Measurements from ENCODE around the gene FBXL4. TPM values are rescaled to one million over a fixed set of nuclear protein-coding genes. Genes with fewer than 3 reads are reported as not detected.
A peak's percentile ranks its signal among the peaks of the same experiment; 100 is the strongest.

The FBXL4 gene
- total RNA-seq, 6 experiments from 2014 or later, result 10.6 to 13.0 (median 12.3) TPM

DNA sequence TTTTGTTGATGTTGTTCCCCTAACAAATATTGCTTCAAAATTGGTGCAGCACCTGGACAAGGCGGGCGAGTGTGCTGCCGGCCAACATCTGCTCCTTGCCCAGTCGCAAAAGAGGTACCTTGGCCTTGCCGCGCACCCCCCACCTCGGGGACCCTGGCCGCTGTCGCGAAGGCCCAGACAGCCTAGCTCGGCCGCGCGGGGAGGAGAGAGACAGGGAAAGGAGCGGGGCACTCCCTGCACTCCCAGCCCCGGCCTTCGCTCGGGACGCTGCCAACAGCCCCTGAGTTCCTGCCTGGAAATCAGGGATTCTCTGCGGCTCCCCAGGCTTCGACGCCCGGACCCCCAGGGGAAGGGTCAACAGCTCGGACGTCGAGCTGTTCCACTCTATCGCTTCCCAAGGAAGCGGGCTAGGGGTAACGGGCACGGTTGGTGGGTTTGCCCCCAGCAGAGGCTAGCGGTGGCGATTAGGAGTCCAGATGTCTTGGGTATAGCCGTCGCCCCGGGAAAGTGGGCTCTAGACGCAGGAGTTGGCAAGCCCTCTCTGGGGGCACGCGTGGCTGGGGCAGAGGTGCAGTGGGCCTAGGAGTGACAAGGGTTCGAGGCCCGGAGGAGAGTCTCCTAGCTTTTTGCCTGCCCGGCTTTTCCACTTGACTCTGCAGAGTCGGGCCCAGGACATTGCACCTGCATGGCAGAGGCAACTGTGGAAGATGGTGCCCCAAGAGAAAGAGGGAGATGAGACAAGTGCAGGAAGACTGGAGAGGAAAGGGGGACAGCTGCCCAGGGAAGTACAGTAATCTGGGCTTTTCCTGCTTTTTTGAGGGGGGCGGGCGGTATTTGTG is 105.2 kb downstream of the FBXL4 start:
- TF ChIP-seq, protein P1, sequence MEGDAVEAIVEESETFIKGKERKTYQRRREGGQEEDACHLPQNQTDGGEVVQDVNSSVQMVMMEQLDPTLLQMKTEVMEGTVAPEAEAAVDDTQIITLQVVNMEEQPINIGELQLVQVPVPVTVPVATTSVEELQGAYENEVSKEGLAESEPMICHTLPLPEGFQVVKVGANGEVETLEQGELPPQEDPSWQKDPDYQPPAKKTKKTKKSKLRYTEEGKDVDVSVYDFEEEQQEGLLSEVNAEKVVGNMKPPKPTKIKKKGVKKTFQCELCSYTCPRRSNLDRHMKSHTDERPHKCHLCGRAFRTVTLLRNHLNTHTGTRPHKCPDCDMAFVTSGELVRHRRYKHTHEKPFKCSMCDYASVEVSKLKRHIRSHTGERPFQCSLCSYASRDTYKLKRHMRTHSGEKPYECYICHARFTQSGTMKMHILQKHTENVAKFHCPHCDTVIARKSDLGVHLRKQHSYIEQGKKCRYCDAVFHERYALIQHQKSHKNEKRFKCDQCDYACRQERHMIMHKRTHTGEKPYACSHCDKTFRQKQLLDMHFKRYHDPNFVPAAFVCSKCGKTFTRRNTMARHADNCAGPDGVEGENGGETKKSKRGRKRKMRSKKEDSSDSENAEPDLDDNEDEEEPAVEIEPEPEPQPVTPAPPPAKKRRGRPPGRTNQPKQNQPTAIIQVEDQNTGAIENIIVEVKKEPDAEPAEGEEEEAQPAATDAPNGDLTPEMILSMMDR (IDR thresholded peaks at IDR 0.05), result no peak
- H3K4me3 Mint-ChIP-seq, result no peak overlapping the region
- peaks cover 13% of the 10 kb centered on the region for H3K4me1 Mint-ChIP-seq (ENCODE audit: low read depth)
- H3K9me3 Mint-ChIP-seq, result no peaks in the 10 kb centered on the region
- H3K36me3 Mint-ChIP-seq (ENCODE audit: low read depth), result no peaks in the 10 kb centered on the region
- H3K27ac Mint-ChIP-seq, result no peak overlapping the region
- peaks cover 52% of the 10 kb centered on the region for H3K27me3 Mint-ChIP-seq (ENCODE audit: insufficient read depth)
- DNase-seq, result no peak

DNA sequence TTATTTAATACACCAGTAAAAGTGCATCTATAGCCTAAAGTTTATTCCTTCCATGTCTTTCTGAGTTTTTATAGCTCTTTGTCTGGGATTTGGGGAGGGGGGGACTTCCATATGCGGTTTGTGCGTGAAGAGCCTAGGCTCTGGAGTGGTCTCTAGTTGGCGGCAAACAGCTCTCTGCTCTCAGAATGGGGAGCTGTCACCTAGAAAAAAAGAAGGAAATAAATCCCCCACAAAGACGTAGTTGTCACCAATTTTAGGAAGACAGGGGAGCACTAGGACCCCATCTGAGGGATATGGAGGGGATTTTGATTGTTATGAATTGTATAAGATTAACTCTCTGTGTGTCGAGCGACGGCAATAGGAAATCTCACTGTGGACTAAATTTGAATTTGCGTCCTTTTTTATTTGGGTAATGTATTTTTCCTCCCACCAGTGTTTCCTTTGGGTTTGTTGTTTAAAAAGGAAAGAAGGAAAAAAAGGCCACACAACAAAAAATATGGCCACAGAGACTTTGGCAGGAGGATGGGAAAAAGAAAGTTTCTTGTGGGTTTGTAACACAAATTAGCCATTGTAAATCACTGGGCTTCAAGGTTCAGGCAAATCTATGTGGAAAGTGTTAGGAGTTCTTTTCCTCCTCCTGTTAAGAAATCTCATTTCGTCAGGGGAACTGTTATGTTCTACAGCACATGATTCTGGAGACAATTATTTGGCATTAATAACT is 106.0 kb downstream of the FBXL4 start:
- Mint-ChIP-seq H3K4me1 (ENCODE audit: low read depth) (peaks cover 13% of the 10 kb centered on the region), H3K27me3 (ENCODE audit: insufficient read depth) (peaks cover 50% of the 10 kb centered on the region), H3K4me3 (no peak overlapping the region), H3K9me3 (no peaks in the 10 kb centered on the region), H3K27ac (no peak overlapping the region), H3K36me3 (ENCODE audit: low read depth) (no peaks in the 10 kb centered on the region)
- no peak for DNase-seq
- TF ChIP-seq, protein P1 (IDR thresholded peaks at IDR 0.05), result no peak

- no peak overlapping the region for H3K4me3 Mint-ChIP-seq
- TF ChIP-seq, protein P1 (IDR thresholded peaks at IDR 0.05), result no peak
- peaks cover 17% of the 10 kb centered on the region for H3K4me1 Mint-ChIP-seq (ENCODE audit: low read depth)
- no peaks in the 10 kb centered on the region for H3K36me3 Mint-ChIP-seq (ENCODE audit: low read depth)
- H3K27ac Mint-ChIP-seq, result no peak overlapping the region
- no peaks in the 10 kb centered on the region for H3K9me3 Mint-ChIP-seq
- DNase-seq, result no peak
- peaks cover 53% of the 10 kb centered on the region for H3K27me3 Mint-ChIP-seq (ENCODE audit: insufficient read depth)
These were observed 106.7 kb downstream of the FBXL4 start for GRCh38 chr6:98840996-98841513.

DNA sequence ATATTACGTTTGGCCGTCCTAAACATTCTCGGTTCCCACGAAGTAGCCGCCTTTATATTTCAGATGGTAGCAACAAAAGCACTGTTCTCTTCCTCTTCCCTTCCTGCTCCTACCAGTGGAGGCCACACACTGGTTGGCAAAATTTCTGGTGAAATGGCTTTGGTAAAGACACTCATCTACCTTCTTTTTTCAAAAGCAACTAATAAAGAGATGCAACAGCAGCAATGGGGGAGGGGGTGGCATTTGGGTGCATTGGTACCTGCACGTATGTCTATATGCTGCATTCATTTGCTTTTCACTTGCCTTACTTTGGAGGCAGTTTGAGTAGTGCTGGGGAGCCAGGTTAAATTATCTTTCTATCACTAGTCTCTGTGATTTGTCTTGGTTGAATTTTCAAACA is 107.4 kb downstream of the FBXL4 start:
- Mint-ChIP-seq H3K4me3 (no peak overlapping the region), H3K4me1 (ENCODE audit: low read depth) (peaks cover 16% of the 10 kb centered on the region), H3K36me3 (ENCODE audit: low read depth) (no peaks in the 10 kb centered on the region), H3K27ac (no peak overlapping the region), H3K9me3 (no peaks in the 10 kb centered on the region), H3K27me3 (ENCODE audit: insufficient read depth) (peaks cover 55% of the 10 kb centered on the region)
- DNase-seq, result no peak
- TF ChIP-seq, protein P1 (IDR thresholded peaks at IDR 0.05), result no peak

DNA sequence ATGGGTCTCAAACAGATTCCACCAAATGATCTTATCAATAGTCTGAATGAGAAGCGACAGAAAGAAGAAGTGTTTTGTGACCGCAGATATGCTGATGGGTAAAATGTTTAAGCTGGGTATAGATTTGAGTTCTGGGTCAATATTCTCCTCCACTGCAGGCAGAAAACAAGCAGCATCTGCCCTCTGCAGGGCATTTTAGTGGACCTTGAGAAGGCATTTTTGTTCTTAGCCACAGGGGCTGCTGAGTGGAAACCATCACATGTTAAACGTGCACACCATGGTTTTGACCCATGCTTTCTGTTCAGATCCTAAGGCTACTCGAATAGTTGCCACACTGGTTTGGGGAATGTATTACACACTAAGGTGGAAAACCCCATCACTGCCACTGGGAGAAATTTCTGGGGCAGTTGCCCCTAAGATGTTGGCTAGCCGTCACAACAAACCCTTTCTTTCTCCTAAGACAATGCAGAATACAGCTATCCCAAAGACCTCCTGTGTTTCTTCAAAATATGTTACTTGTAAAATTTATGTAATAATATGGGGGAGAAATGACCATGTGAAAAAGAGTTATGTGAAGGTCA is 107.9 kb downstream of the FBXL4 start:
- Mint-ChIP-seq H3K4me1 (ENCODE audit: low read depth) (peaks cover 15% of the 10 kb centered on the region), H3K36me3 (ENCODE audit: low read depth) (no peaks in the 10 kb centered on the region), H3K27ac (no peak overlapping the region), H3K9me3 (no peaks in the 10 kb centered on the region), H3K4me3 (no peak overlapping the region), H3K27me3 (ENCODE audit: insufficient read depth) (peaks cover 55% of the 10 kb centered on the region)
- TF ChIP-seq, protein P1 (IDR thresholded peaks at IDR 0.05), result peak; percentile 70; the same call in 1 of the 2 replicates
- peak; percentile 19 for DNase-seq

Measured in HFFc6 (cell line).